Measurements from ENCODE around the gene ZDHHC4.
"Not testable (repeated sequence)": the region's sequence is repeated elsewhere in the genome, so short reads cannot be mapped to it uniquely, and the experiment has no call there.

The ZDHHC4 gene

DNA sequence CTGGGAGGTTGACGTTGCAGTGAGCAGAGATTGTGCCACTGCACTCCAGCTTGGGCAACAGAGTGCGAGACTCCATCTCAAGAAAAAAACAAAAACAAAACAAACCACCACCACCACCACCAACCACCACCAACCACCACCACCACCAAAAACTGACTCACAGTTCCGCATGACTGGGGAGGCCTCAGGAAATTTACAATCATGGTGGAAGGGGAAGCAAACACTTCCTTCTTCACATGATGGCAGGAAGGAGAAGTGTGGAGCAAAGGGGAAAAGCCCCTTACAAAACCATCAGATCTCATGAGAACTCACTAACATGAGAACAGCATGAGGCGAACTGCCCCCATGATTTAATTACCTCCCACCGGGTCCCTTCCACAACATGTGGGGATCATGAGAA, 57.7 kb downstream of the ZDHHC4 start:
- DNase-seq (ENCODE audit: low spot score): not testable (repeated sequence)

DNA sequence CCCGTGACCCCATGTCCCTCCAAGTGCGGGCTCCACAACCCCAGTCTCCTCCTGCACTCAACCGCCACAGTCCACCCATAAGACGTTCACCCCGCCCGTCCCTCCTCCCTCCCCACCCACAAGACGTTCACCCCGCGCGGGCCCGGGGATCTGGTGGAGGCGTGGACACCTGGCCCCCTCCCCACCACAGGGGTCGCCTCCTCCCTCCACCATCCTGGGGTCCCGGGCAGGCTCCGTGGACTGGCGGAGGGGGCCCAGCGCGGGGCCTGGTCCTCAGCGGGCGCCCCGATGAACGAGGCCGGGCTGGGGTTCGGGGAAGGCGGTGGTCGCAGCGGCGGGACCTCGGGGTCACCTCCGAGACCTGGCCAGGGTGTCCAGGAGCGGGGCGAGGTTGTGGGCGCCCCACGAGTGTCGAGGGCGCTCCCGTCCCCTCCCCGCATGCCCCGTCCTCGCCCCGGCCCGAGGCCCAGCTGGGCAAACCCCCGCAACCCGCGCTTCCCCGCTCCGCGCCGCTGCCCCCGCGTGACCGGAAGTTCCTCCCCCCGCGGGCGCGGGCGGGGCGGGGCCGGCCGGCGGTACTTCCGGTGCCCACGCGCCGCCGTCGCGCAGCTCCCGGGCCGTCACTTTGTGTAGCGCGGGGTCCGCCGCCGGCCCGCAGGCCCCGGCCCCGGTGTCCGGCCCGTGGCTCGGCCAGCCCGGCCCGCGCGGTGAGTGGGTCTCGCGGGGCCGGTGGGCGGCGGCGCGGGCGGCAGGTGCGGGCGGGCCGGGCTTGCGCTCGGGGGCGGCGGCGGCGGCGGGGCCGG, 59.7 kb downstream of the ZDHHC4 start, which contains the start of gene ZNF316:
Gene ZNF316, plus strand, starts transcription at position 578 of the 803 bp plus-strand sequence. CDS start 5,092 bp downstream, outside the sequence.
- peak; percentile 58 for DNase-seq (ENCODE audit: low spot score)

DNA sequence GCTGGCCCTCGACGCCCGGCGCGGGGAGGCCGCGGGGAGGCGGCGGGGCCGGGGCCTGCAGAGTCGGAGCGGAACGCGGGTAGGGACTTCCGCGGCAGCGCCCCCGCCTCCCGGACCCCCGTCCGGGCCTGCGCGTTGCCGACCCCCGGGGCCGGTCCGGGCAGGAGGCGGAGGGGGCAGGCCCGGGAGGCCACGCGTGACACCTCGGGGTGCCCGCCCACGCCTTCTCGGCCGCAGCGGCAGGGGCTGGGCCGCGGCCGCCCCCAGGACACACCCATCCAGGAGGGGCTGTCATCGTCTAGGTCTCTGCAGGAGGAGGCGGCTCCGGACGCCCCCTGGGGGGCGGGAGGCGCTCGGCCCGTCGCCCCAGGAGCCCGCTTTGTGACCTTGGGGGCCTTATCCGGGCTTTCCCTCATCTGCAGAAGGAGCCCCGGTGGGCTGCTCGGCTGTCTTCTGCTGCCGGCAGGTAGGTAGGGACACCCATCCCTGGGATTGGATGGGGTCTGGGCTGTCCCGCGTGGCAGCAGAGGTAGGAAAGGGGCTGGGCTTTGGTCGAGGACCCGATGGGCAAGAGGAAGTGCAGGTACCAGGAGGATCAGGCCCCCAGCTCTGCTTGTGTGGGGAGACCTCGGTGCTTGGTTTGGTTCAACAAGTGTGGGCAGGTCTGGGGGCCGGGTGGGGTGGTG, 60.4 kb downstream of the ZDHHC4 start:
- peak; percentile 24 for DNase-seq (ENCODE audit: low spot score)

Data from hematopoietic multipotent progenitor cell treated with erythropoietin and hydrocortisone succinate and interleukin-3 and kit ligand, for 15 days (in vitro differentiated cells).